ENCODE data around the gene VPS26C.
A peak's percentile ranks its signal among the peaks of the same experiment; 100 is the strongest.
"Not testable (repeated sequence)": the region's sequence is repeated elsewhere in the genome, so short reads cannot be mapped to it uniquely, and the experiment has no call there.

The VPS26C gene

GRCh38 chr21:37267269-37268185 is at the start of gene VPS26C:
TSS of gene VPS26C (minus strand) at chr21:37267334. CDS start at chr21:37267294, 40 bp downstream.
- peak; percentile 98 to 99 for DNase-seq (ENCODE audit: extremely low read depth in 1 of 2, low read depth in 1 of 2)

- DNase-seq (ENCODE audit: extremely low read depth in 1 of 2, low read depth in 1 of 2), result not testable (repeated sequence)
These were observed 48.9 kb upstream of the VPS26C start for GRCh38 chr21:37316072-37316471.

- DNase-seq (ENCODE audit: extremely low read depth in 1 of 2, low read depth in 1 of 2), result no peak
These were observed 33.1 kb upstream of the VPS26C start for GRCh38 chr21:37300114-37300751.

GRCh38 chr21:37297364-37297763 is 30.2 kb upstream of the VPS26C start:
- DNase-seq (ENCODE audit: extremely low read depth in 1 of 2, low read depth in 1 of 2), result no peak

- no peak for DNase-seq (ENCODE audit: extremely low read depth in 1 of 2, low read depth in 1 of 2)
These were observed 27.5 kb upstream of the VPS26C start for GRCh38 chr21:37294679-37295078.

- DNase-seq (ENCODE audit: extremely low read depth in 1 of 2, low read depth in 1 of 2), result no peak
These were observed 25.8 kb upstream of the VPS26C start for GRCh38 chr21:37292941-37293340.

- DNase-seq (ENCODE audit: extremely low read depth in 1 of 2, low read depth in 1 of 2), result no peak
These were observed 24.9 kb upstream of the VPS26C start for GRCh38 chr21:37292041-37292440.

- DNase-seq (ENCODE audit: extremely low read depth in 1 of 2, low read depth in 1 of 2), result not testable (repeated sequence)
These were observed 16.1 kb upstream of the VPS26C start for GRCh38 chr21:37283191-37283710.

GRCh38 chr21:37282602-37283001 is 15.5 kb upstream of the VPS26C start:
- DNase-seq (ENCODE audit: extremely low read depth in 1 of 2, low read depth in 1 of 2), result not testable (repeated sequence)

GRCh38 chr21:37281993-37282392 is 14.9 kb upstream of the VPS26C start:
- DNase-seq (ENCODE audit: extremely low read depth in 1 of 2, low read depth in 1 of 2), result no peak

- no peak for DNase-seq (ENCODE audit: extremely low read depth in 1 of 2, low read depth in 1 of 2)
These were observed 14.4 kb upstream of the VPS26C start for GRCh38 chr21:37281579-37281978.

GRCh38 chr21:37279271-37279670 is 12.1 kb upstream of the VPS26C start:
- DNase-seq (ENCODE audit: extremely low read depth in 1 of 2, low read depth in 1 of 2), result not testable (repeated sequence)

- DNase-seq (ENCODE audit: extremely low read depth in 1 of 2, low read depth in 1 of 2), result no peak
These were observed 11.1 kb upstream of the VPS26C start for GRCh38 chr21:37278199-37278598.

- no peak for DNase-seq (ENCODE audit: extremely low read depth in 1 of 2, low read depth in 1 of 2)
These were observed 9.2 kb upstream of the VPS26C start for GRCh38 chr21:37276377-37276776.

GRCh38 chr21:37273911-37274690 is 7.0 kb upstream of the VPS26C start:
- no peak for DNase-seq (ENCODE audit: extremely low read depth in 1 of 2, low read depth in 1 of 2)

GRCh38 chr21:37273440-37273839 is 6.3 kb upstream of the VPS26C start:
- no peak for DNase-seq (ENCODE audit: extremely low read depth in 1 of 2, low read depth in 1 of 2)

GRCh38 chr21:37272897-37273296 is 5.8 kb upstream of the VPS26C start:
- DNase-seq (ENCODE audit: extremely low read depth in 1 of 2, low read depth in 1 of 2), result no peak

GRCh38 chr21:37270576-37271365 is 3.6 kb upstream of the VPS26C start:
- DNase-seq (ENCODE audit: extremely low read depth in 1 of 2, low read depth in 1 of 2), result no peak

GRCh38 chr21:37269481-37269880 is 2.3 kb upstream of the VPS26C start:
- no peak for DNase-seq (ENCODE audit: extremely low read depth in 1 of 2, low read depth in 1 of 2)

- no peak for DNase-seq (ENCODE audit: extremely low read depth in 1 of 2, low read depth in 1 of 2)
These were observed 1.0 kb upstream of the VPS26C start for GRCh38 chr21:37268186-37268503.

All from stimulated activated CD8-positive, alpha-beta memory T cell treated with anti-CD3 and anti-CD28 coated beads, Interleukin-7, amount 100 ng/mL, for 48 hours (primary cell).